ENCODE data around the gene SLC25A22. TPM values are rescaled to one million over a fixed set of nuclear protein-coding genes. Genes with fewer than 3 reads are reported as not detected.

The SLC25A22 gene
- polyA plus RNA-seq, 2 of the 4 experiments (the other 2 are of a cell fraction) = 13.5 to 18.7 TPM

DNA sequence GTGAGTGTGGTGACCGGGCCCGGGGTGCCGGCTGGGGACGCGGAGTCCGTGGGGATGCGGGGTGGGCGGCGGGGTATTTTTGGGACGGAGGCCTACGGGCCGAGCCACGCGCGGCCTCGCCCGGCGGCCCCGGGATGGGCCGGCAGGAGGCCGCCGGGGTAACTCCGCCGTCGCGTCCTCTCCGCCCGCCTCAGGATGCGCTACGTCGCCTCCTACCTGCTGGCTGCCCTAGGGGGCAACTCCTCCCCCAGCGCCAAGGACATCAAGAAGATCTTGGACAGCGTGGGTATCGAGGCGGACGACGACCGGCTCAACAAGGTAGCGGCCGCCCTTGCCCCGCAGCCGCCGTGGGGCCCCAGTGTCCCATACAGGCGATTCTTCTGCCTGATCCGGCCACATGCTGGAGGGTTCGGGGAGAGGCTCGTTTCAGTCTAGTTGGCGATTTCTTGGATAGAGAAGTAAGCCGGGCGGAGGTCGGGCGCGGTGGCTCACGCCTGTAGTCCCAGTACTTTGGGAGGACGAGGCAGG lies 12.0 kb upstream of the SLC25A22 start (continued):
- TF ChIP-seq TFCP2L1 (CRISPR knock-in tag; IDR thresholded peaks at IDR 0.05) (no peak), KDM5A (IDR thresholded peaks at IDR 0.05) (no peak; the same call in 1 of the 2 replicates), POLR2AphosphoS2 (conservative IDR thresholded peaks at IDR 0.05; ENCODE audit: low read length) (no peak), SMC3 (IDR thresholded peaks at IDR 0.05) (no peak), POLR2A (IDR thresholded peaks at IDR 0.05; ENCODE audit: low read length) (no peak)

DNA sequence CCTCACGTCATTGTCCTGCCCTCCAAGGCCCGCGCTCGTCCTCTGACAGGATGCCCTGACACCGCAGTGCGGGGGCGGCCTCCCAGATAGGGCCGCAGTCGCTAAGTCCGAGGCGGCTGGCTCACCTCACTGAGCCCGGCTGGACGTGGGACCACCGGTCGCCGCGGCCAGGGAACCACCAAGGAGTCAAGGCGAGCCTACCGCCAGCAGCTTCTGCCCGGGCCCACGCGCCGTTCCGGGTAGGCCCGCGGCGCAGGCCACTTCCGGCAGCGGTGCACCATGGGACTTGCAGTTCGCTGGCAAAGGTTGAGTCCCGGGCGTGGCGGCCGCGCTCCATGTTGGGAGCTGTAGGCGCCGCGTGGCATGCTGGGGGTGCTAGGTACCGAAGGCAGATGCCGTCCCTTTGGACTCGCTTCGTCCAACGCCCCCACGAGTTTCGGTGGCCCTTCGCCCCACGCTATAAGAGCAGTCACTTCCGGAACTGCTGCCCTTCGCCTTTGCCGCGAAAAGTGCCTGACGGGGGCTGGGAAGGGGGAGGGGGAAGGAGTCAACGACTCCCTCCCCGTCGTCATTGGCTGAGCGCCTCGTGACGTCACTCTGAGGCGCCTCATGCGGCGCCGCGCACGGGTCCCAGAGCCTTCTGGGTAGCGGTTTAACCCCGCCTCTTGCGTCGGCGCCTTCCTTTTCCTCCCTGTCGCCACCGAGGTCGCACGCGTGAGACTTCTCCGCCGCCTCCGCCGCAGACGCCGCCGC lies 11.4 kb upstream of the SLC25A22 start, which contains the start of gene RPLP2:
TSS of gene RPLP2 (plus strand) at position 681 of the 753 bp plus-strand sequence. CDS start 268 bp downstream, outside the sequence.
- H3K9me3 ChIP-seq = no peaks in the 10 kb centered on the region
- WGBS (ENCODE audit: missing lambda C conversion rate) = 2% methylated on average over 29 of the region's 81 CpGs
- ATAC-seq = peak; percentile 83 to 88
- FAIRE-seq = peak; percentile 18
- ChIA-PET POLR2A (interaction anchor here (1.0 to 2.0 kb wide), 8 partner anchors 10 to 234 kb away, joined by 3 to 35 read pairs (median 6); partner anchors contain the start of genes CD151, CEND1, CHID1 and PHRF1), CTCF (interaction anchor here (0.9 to 2.0 kb wide), 2 partner anchors 10 to 62 kb away, joined by 3 to 10 read pairs; no protein-coding TSS in a partner anchor)
- H3K27ac ChIP-seq = peak within 1 kb of the TSS; percentile 95 to 97
- H3K4me1 ChIP-seq = peaks cover 40% of the 10 kb centered on the region
- H3K4me2 ChIP-seq = peak within 1 kb of the TSS; percentile 87
- DNase-seq (ENCODE audit: low read depth in 1 of 2, low spot score in 1 of 2) = peak; percentile 93 to 99
- peak within 1 kb of the TSS; percentile 94 for H3K4me3 ChIP-seq
- no peak for TF ChIP-seq HEYL (CRISPR knock-in tag; IDR thresholded peaks at IDR 0.05)
- TF ChIP-seq ZC3H11A (IDR thresholded peaks at IDR 0.05) = no peak
- TF ChIP-seq RFX5 (IDR thresholded peaks at IDR 0.05) = peak; percentile 73
- TF ChIP-seq, protein P1, sequence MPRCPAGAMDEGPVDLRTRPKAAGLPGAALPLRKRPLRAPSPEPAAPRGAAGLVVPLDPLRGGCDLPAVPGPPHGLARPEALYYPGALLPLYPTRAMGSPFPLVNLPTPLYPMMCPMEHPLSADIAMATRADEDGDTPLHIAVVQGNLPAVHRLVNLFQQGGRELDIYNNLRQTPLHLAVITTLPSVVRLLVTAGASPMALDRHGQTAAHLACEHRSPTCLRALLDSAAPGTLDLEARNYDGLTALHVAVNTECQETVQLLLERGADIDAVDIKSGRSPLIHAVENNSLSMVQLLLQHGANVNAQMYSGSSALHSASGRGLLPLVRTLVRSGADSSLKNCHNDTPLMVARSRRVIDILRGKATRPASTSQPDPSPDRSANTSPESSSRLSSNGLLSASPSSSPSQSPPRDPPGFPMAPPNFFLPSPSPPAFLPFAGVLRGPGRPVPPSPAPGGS (IDR thresholded peaks at IDR 0.05) = no peak; the same call in 2 of the 3 replicates
- peak; percentile 73; the same call in 1 of the 2 replicates for TF ChIP-seq MAZ (IDR thresholded peaks at IDR 0.05; ENCODE audit: borderline replicate concordance, low read depth, low read length)
- TF ChIP-seq NPAS2 (CRISPR knock-in tag; IDR thresholded peaks at IDR 0.05; ENCODE audit: borderline replicate concordance) = no peak
- TF ChIP-seq CHD4 (IDR thresholded peaks at IDR 0.05; ENCODE audit: borderline replicate concordance) = no peak
- TF ChIP-seq EHMT2 (IDR thresholded peaks at IDR 0.05; ENCODE audit: low read depth) = no peak
- no peak for TF ChIP-seq ESRRA (IDR thresholded peaks at IDR 0.05; ENCODE audit: borderline replicate concordance, low read length)
- no peak for TF ChIP-seq CBX8 (IDR thresholded peaks at IDR 0.05)
- TF ChIP-seq, protein P2, sequence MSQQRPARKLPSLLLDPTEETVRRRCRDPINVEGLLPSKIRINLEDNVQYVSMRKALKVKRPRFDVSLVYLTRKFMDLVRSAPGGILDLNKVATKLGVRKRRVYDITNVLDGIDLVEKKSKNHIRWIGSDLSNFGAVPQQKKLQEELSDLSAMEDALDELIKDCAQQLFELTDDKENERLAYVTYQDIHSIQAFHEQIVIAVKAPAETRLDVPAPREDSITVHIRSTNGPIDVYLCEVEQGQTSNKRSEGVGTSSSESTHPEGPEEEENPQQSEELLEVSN (IDR thresholded peaks at IDR 0.05; ENCODE audit: borderline replicate concordance, low read depth) = no peak
- TF ChIP-seq, protein P3, sequence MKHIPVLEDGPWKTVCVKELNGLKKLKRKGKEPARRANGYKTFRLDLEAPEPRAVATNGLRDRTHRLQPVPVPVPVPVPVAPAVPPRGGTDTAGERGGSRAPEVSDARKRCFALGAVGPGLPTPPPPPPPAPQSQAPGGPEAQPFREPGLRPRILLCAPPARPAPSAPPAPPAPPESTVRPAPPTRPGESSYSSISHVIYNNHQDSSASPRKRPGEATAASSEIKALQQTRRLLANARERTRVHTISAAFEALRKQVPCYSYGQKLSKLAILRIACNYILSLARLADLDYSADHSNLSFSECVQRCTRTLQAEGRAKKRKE (CRISPR knock-in tag; IDR thresholded peaks at IDR 0.05; ENCODE audit: low read depth) = 0 out of 2 replicates have a peak, but pooled peaks have one; percentile 59
- TF ChIP-seq NR3C1 (IDR thresholded peaks at IDR 0.05) = no peak
- no peak for TF ChIP-seq ZSCAN20 (CRISPR knock-in tag; IDR thresholded peaks at IDR 0.05)
- TF ChIP-seq HOXB13 (CRISPR knock-in tag; IDR thresholded peaks at IDR 0.05; ENCODE audit: low read depth) = peak; percentile 81; the same call in 1 of the 2 replicates
- TF ChIP-seq, protein P4, sequence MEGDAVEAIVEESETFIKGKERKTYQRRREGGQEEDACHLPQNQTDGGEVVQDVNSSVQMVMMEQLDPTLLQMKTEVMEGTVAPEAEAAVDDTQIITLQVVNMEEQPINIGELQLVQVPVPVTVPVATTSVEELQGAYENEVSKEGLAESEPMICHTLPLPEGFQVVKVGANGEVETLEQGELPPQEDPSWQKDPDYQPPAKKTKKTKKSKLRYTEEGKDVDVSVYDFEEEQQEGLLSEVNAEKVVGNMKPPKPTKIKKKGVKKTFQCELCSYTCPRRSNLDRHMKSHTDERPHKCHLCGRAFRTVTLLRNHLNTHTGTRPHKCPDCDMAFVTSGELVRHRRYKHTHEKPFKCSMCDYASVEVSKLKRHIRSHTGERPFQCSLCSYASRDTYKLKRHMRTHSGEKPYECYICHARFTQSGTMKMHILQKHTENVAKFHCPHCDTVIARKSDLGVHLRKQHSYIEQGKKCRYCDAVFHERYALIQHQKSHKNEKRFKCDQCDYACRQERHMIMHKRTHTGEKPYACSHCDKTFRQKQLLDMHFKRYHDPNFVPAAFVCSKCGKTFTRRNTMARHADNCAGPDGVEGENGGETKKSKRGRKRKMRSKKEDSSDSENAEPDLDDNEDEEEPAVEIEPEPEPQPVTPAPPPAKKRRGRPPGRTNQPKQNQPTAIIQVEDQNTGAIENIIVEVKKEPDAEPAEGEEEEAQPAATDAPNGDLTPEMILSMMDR (IDR thresholded peaks at IDR 0.05) = no peak
- TF ChIP-seq KDM5A (IDR thresholded peaks at IDR 0.05) = no peak
- TF ChIP-seq PHF8 (IDR thresholded peaks at IDR 0.05; ENCODE audit: borderline replicate concordance, low read depth) = peak; percentile 92
- TF ChIP-seq CHD2 (IDR thresholded peaks at IDR 0.05; ENCODE audit: low read length, partially characterized antibody) = peak; percentile 73
- peak; percentile 89 for TF ChIP-seq POLR2A (IDR thresholded peaks at IDR 0.05; ENCODE audit: low read length)
- no peak for TF ChIP-seq JUNB (IDR thresholded peaks at IDR 0.05)
- TF ChIP-seq CBX2 (IDR thresholded peaks at IDR 0.05; ENCODE audit: borderline replicate concordance, low read depth) = no peak
- no peak for TF ChIP-seq RARB (CRISPR knock-in tag; IDR thresholded peaks at IDR 0.05)
- TF ChIP-seq ZFP36 (IDR thresholded peaks at IDR 0.05; ENCODE audit: borderline replicate concordance, partially characterized antibody) = no peak
- TF ChIP-seq HOXB5 (CRISPR knock-in tag; IDR thresholded peaks at IDR 0.05) = 0 out of 2 replicates have a peak, but pooled peaks have one; percentile 33
- TF ChIP-seq NFE2L2 (conservative IDR thresholded peaks at IDR 0.05; ENCODE audit: low read length) = no peak
- TF ChIP-seq CEBPB (IDR thresholded peaks at IDR 0.05) = no peak
- no peak for TF ChIP-seq EP300 (IDR thresholded peaks at IDR 0.05)
- no peak for TF ChIP-seq RNF2 (IDR thresholded peaks at IDR 0.05; ENCODE audit: borderline replicate concordance, low read depth)
- TF ChIP-seq FOSL2 (IDR thresholded peaks at IDR 0.05) = no peak
- peak; percentile 42 for TF ChIP-seq FOSL2 (CRISPR knock-in tag; IDR thresholded peaks at IDR 0.05)

Measured in A549 (cell line).